Measurements from ENCODE around the gene C1QTNF4. TPM values are rescaled to one million over a fixed set of nuclear protein-coding genes. Genes with fewer than 3 reads are reported as not detected.

Gene C1QTNF4
- total and polyA plus RNA-seq, 2 of the 13 experiments (the other 11 are each of a cell fraction or from before 2014, with no cell fraction given): not detected

DNA sequence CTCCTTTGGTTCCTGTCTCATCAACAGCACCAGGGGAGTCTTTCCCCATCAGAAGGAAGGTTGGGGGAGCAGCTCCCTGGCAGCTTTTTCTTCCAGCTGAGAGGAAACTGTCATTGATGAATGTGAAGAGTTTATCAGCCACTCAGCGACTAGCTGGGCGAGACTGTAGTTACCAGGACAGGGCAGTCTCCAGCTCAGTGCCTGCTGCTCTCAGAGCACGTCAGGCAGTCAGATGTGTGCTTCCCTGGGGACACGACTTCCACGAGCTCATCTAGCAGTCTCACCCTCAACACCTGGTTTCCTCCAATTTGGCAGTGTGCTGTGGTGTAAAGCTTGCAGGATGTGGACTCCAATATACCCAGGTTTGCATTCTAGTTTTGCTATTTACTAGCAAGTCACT is 12.5 kb upstream of the C1QTNF4 start:
- CTCF ChIA-PET (ENCODE audit: low intra/inter-chr PET ratio, low total read pairs): no interaction called here

DNA sequence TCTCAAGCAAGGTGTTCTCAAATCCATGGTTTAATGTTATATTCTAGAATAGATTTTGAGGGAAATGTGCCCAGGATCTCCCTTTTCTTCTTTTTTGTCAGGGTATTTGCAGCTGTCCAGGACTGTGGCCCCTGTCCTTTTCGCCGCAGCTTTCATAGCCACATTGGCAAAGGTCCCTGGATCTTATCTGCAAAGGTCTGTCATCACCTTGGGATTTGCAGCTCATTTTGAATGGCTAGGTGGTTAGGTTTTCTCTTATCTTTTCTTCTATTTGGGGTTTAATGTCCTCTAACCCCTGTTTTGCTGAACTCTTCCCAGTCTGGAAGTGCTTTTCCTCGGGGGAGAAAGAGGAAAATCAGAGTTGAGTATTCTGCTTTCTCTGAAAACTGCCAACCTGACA is 11.7 kb upstream of the C1QTNF4 start:
- H3K4me3 ChIP-seq (replicated peaks in 1 of 3; ENCODE audit: insufficient read depth in 1 of 3, low read depth in 2 of 3, low read length in 3 of 3): no peak overlapping the region
- WGBS (ENCODE audit: low lambda C conversion rate): 55% methylated on average over 3 of the region's 3 CpGs
- ChIA-PET POLR2A (no interaction called here), CTCF (ENCODE audit: low intra/inter-chr PET ratio, low total read pairs) (no interaction called here)
- FAIRE-seq (no peak), DNase-seq (ENCODE audit: low spot score) (no peak), ATAC-seq (no peak)
- no peak overlapping the region for H3K4me2 ChIP-seq (ENCODE audit: low read depth, low read length)
- H3K4me1 ChIP-seq (ENCODE audit: insufficient read depth, low read length): peaks cover 16% of the 10 kb centered on the region
- no peaks in the 10 kb centered on the region for H3K36me3 ChIP-seq (replicated peaks in 1 of 2; ENCODE audit: control insufficient read depth in 1 of 2, insufficient read depth in 2 of 2, low read length in 2 of 2)
- no peaks in the 10 kb centered on the region for H4K20me1 ChIP-seq (ENCODE audit: insufficient read depth, low read length)
- intact Hi-C loops (cut with micrococcal nuclease; ENCODE audit: unreplicated experiment) (no loop called here), in situ Hi-C loops (cut with HindIII; ENCODE audit: extremely low pct_ligation_motif_present, low pct_unique_long_range_greater_than_20kb) (no loop called here)
- H3K9me3 ChIP-seq (ENCODE audit: low read length): no peaks in the 10 kb centered on the region
- H3K27ac ChIP-seq (ENCODE audit: extremely low read length, insufficient read depth, low read length): no peak overlapping the region
- TF ChIP-seq CCDC6 (CRISPR knock-in tag; IDR thresholded peaks at IDR 0.05) (no peak), DNMT3B (CRISPR knock-in tag; conservative IDR thresholded peaks at IDR 0.05) (no peak), ZNF781 (CRISPR knock-in tag; IDR thresholded peaks at IDR 0.05; ENCODE audit: borderline replicate concordance, not compliant biosample characterization) (no peak), ZBTB4 (CRISPR knock-in tag; IDR thresholded peaks at IDR 0.05; ENCODE audit: borderline replicate concordance) (no peak)
- no peaks in the 10 kb centered on the region for H3K27me3 ChIP-seq (ENCODE audit: control insufficient read depth in 1 of 2, insufficient read depth in 2 of 2, low read length in 2 of 2)
- H3K9ac ChIP-seq (ENCODE audit: insufficient read depth, low read depth, low read length): no peak overlapping the region
- BruUV-seq (replicated peaks): no TSS peak
- no peak overlapping the region for H2AFZ ChIP-seq (ENCODE audit: low read length)
- H3K79me2 ChIP-seq (ENCODE audit: insufficient read depth, low read length): no peaks in the 10 kb centered on the region

More for the DNA sequence above, 12.5 kb upstream of the C1QTNF4 start:
- BruUV-seq (replicated peaks): no TSS peak
- POLR2A ChIA-PET: no interaction called here
- H4K20me1 ChIP-seq (ENCODE audit: insufficient read depth, low read length): no peaks in the 10 kb centered on the region
- H3K27me3 ChIP-seq (ENCODE audit: control insufficient read depth in 1 of 2, insufficient read depth in 2 of 2, low read length in 2 of 2): no peaks in the 10 kb centered on the region
- ATAC-seq: peak; percentile 27
- H3K4me2 ChIP-seq (ENCODE audit: low read depth, low read length): no peak overlapping the region
- no peak for DNase-seq (ENCODE audit: low spot score)
- no peaks in the 10 kb centered on the region for H3K36me3 ChIP-seq (replicated peaks in 1 of 2; ENCODE audit: control insufficient read depth in 1 of 2, insufficient read depth in 2 of 2, low read length in 2 of 2)
- no peaks in the 10 kb centered on the region for H3K79me2 ChIP-seq (ENCODE audit: insufficient read depth, low read length)
- H3K4me3 ChIP-seq (replicated peaks in 1 of 3; ENCODE audit: insufficient read depth in 1 of 3, low read depth in 2 of 3, low read length in 3 of 3): no peak overlapping the region
- in situ Hi-C loops (cut with HindIII; ENCODE audit: extremely low pct_ligation_motif_present, low pct_unique_long_range_greater_than_20kb): no loop called here
- 72% methylated on average over 5 of the region's 5 CpGs for WGBS (ENCODE audit: low lambda C conversion rate)
- H3K4me1 ChIP-seq (ENCODE audit: insufficient read depth, low read length): peaks cover 16% of the 10 kb centered on the region
- H3K9me3 ChIP-seq (ENCODE audit: low read length): no peaks in the 10 kb centered on the region
- TF ChIP-seq ZNF816 (CRISPR knock-in tag; IDR thresholded peaks at IDR 0.05; ENCODE audit: borderline replicate concordance) (no peak), ZMAT3 (CRISPR knock-in tag; conservative IDR thresholded peaks at IDR 0.05) (no peak), ZNF558 (CRISPR knock-in tag; IDR thresholded peaks at IDR 0.05; ENCODE audit: borderline replicate concordance) (no peak), RBM39 (IDR thresholded peaks at IDR 0.05; ENCODE audit: low read depth, low read length, poor library complexity, severe bottlenecking) (no peak), HNRNPK (IDR thresholded peaks at IDR 0.05; ENCODE audit: low read depth, low read length, poor library complexity, severe bottlenecking) (no peak)
- H3K9ac ChIP-seq (ENCODE audit: insufficient read depth, low read depth, low read length): no peak overlapping the region
- H3K27ac ChIP-seq (ENCODE audit: extremely low read length, insufficient read depth, low read length): no peak overlapping the region
- intact Hi-C loops (cut with micrococcal nuclease; ENCODE audit: unreplicated experiment): no loop called here
- no peak overlapping the region for H2AFZ ChIP-seq (ENCODE audit: low read length)
- no peak for FAIRE-seq
